ENCODE data around the gene JUND.

DNA sequence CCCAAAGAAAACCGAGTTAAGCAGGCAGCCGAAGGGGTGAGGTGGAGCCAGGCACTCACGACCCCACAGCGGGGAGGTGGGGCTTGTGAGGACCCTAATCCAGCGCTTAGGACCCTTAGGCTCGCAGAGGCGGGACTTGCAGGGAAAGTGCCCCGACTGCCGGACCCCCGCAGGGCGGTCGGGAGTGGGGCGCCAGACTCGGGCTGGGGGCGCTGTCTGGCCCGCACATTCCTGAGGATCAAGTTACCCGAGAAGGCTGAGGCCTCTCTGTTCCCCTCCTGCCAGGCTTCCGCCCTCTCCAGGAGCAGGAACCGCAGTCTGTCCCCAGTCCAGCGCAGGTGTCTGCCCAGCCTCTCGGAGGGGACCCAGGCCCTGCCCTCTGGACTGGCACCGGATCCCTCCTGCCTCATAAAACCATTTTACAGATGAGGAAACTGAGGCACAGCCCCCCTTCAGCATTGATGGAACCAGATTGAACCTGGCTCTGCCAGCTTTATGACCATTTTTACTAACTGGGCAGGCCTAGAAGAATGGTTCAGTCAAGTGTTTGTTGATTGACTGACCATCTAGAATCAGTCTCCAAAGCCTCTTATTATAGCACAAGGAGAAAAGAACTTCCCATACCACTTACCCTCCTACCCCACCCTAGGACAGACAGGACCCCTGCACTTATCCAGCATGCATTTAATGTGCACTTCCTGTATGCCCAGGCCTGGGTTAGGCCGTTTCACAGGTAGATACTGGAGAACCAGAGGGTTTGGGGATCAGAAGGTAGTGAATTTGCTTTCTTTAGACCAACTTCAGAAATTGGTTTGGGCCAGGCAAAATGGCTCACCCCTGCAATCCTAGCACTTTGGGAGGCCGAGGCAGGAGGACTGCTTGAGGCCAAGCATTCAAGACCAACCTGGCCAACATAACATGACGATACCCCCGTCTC lies 6.7 kb upstream of the JUND start:
- TF ChIP-seq, protein P1, sequence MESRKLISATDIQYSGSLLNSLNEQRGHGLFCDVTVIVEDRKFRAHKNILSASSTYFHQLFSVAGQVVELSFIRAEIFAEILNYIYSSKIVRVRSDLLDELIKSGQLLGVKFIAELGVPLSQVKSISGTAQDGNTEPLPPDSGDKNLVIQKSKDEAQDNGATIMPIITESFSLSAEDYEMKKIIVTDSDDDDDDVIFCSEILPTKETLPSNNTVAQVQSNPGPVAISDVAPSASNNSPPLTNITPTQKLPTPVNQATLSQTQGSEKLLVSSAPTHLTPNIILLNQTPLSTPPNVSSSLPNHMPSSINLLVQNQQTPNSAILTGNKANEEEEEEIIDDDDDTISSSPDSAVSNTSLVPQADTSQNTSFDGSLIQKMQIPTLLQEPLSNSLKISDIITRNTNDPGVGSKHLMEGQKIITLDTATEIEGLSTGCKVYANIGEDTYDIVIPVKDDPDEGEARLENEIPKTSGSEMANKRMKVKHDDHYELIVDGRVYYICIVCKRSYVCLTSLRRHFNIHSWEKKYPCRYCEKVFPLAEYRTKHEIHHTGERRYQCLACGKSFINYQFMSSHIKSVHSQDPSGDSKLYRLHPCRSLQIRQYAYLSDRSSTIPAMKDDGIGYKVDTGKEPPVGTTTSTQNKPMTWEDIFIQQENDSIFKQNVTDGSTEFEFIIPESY (IDR thresholded peaks at IDR 0.05; ENCODE audit: extremely low read depth, insufficient replicate concordance, low read length), result no peak
- TF ChIP-seq ZFX (IDR thresholded peaks at IDR 0.05) (no peak), POLR2A (IDR thresholded peaks at IDR 0.05; ENCODE audit: borderline replicate concordance, extremely low read depth, insufficient read depth, insufficient read length) (no peak), POLR2AphosphoS5 (IDR thresholded peaks at IDR 0.05; ENCODE audit: low read depth, low read length) (no peak), EZH2phosphoT487 (IDR thresholded peaks at IDR 0.05; ENCODE audit: borderline replicate concordance) (no peak), RAD21 (IDR thresholded peaks at IDR 0.05; ENCODE audit: low read depth) (no peak), CEBPB (IDR thresholded peaks at IDR 0.05; ENCODE audit: low read depth) (no peak)
- TF ChIP-seq, protein P2, sequence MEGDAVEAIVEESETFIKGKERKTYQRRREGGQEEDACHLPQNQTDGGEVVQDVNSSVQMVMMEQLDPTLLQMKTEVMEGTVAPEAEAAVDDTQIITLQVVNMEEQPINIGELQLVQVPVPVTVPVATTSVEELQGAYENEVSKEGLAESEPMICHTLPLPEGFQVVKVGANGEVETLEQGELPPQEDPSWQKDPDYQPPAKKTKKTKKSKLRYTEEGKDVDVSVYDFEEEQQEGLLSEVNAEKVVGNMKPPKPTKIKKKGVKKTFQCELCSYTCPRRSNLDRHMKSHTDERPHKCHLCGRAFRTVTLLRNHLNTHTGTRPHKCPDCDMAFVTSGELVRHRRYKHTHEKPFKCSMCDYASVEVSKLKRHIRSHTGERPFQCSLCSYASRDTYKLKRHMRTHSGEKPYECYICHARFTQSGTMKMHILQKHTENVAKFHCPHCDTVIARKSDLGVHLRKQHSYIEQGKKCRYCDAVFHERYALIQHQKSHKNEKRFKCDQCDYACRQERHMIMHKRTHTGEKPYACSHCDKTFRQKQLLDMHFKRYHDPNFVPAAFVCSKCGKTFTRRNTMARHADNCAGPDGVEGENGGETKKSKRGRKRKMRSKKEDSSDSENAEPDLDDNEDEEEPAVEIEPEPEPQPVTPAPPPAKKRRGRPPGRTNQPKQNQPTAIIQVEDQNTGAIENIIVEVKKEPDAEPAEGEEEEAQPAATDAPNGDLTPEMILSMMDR (IDR thresholded peaks at IDR 0.05 in 2 of 3, conservative IDR thresholded peaks at IDR 0.05 in 1 of 3; ENCODE audit: borderline replicate concordance in 1 of 3, insufficient read depth in 1 of 3, low read depth in 2 of 3, low read length in 2 of 3), result no peak

Measured in HCT116 (cell line).